T-cell (primary cell): ENCODE data around the gene DNAJC7. TPM values are rescaled to one million over a fixed set of nuclear protein-coding genes. Genes with fewer than 3 reads are reported as not detected.

Experiments
- ATAC-seq, 4 experiments: fragments of 200-7000 bp in 3 of 4; fragments of 150-1000 bp in 1 of 4; cut with Tn5 transposase; replicated peaks in 1 of 4; 1 replicate in 3 of 4; 2 replicates in 1 of 4; pipeline ENCODE4 v1.10.0; 2021; ENCODE audit warnings: moderate library complexity in 3 of 4, mild to moderate bottlenecking in 2 of 4, moderate number of reproducible peaks in 1 of 4
- CTCF ChIA-PET, 2 donors: fragments of 300-600 bp; sonication (Branson Sonifier 250); formaldehyde crosslinking; loops; one replicate each; lab custom pipeline; 2022; ENCODE audit warnings: antibody characterized with exemption in 2 of 2; lab: Charles Lee
- POLR2A ChIA-PET, 2 donors: fragments of 300-600 bp; sonication (Branson Sonifier 250); formaldehyde crosslinking; loops; one replicate each; lab custom pipeline; 2022; ENCODE audit warnings: antibody characterized with exemption in 2 of 2; lab: Charles Lee
- DNase-seq, 35 experiments: peaks; one replicate each; pipeline versions ENCODE4 v3.0.0 to v3.0.0-alpha.2; 2013 to 2023
- H3K27ac ChIP-seq: one replicate; pipeline ENCODE4 v1.5.1; 2013; ENCODE audit warnings: low read length
- H3K27me3 ChIP-seq, 2 experiments: replicated peaks in 1 of 2; 1 replicate in 1 of 2; 2 replicates in 1 of 2; pipeline versions ENCODE4 v1.6.1 to v1.7.0; 2013; ENCODE audit warnings: low read length in 1 of 2, mixed read lengths in 1 of 2; ENCODE audit not compliant: control insufficient read depth in 2 of 2, insufficient read depth in 2 of 2; ENCODE audit errors: extremely low read depth in 1 of 2
- H3K36me3 ChIP-seq, 2 donors: 1 replicate in 1 of 2; 2 replicates in 1 of 2; pipeline versions ENCODE4 v1.6.1 to v1.7.0; 2013; ENCODE audit warnings: low read length in 1 of 2; ENCODE audit not compliant: control insufficient read depth in 2 of 2, insufficient read depth in 1 of 2; ENCODE audit errors: extremely low read depth in 1 of 2
- H3K4me1 ChIP-seq, 2 experiments: 1 replicate in 1 of 2; 2 replicates in 1 of 2; pipeline versions ENCODE4 v1.6.1 to v1.7.0; 2013; ENCODE audit warnings: low read length in 2 of 2, mixed read lengths in 1 of 2; ENCODE audit not compliant: insufficient read depth in 2 of 2, control insufficient read depth in 1 of 2; ENCODE audit errors: extremely low read depth in 1 of 2
- H3K4me3 ChIP-seq, 2 donors: 1 replicate in 1 of 2; 2 replicates in 1 of 2; pipeline versions ENCODE4 v1.5.1 to v1.7.0; 2013; ENCODE audit warnings: mild to moderate bottlenecking in 2 of 2, low read length in 1 of 2, moderate library complexity in 1 of 2; ENCODE audit not compliant: control insufficient read depth in 1 of 2; ENCODE audit errors: extremely low read depth in 1 of 2
- H3K9me3 ChIP-seq: 2 replicates; pipeline ENCODE4 v1.7.0; 2013
- H3K27ac Mint-ChIP-seq, 2 donors: one replicate each; pipeline ENCODE4 v1.8.0; 2020 to 2021; ENCODE audit warnings: mild to moderate bottlenecking in 2 of 2, mixed read lengths in 2 of 2
- H3K27me3 Mint-ChIP-seq, 2 donors: one replicate each; pipeline ENCODE4 v1.8.0; 2021 to 2022; ENCODE audit warnings: mixed read lengths in 2 of 2
- H3K36me3 Mint-ChIP-seq: one replicate; pipeline ENCODE4 v1.8.0; 2021; ENCODE audit warnings: mixed read lengths
- H3K4me1 Mint-ChIP-seq, 3 donors: one replicate each; pipeline ENCODE4 v1.8.0; 2020 to 2022; ENCODE audit warnings: mixed read lengths in 3 of 3, mild to moderate bottlenecking in 1 of 3
- H3K4me3 Mint-ChIP-seq, 3 donors: one replicate each; pipeline ENCODE4 v1.8.0; 2020 to 2022; ENCODE audit warnings: mild to moderate bottlenecking in 3 of 3, mixed read lengths in 3 of 3, moderate library complexity in 3 of 3
- H3K9me3 Mint-ChIP-seq, 3 donors: one replicate each; pipeline ENCODE4 v1.8.0; 2020 to 2022; ENCODE audit warnings: mixed read lengths in 3 of 3
- WGBS: methylation state at CpG from one replicate; pipeline ENCODE4 v1.1.5; 2013; ENCODE audit warnings: missing lambda C conversion rate; ENCODE audit not compliant: insufficient coverage; 5-methylcytosine and 5-hydroxymethylcytosine counted together
- total RNA-seq, 35 experiments: library from RNA in 6 of 35; stranded (reverse) in 6 of 35; fragments of 120-200 nt in 1 of 35; gene quantifications; one replicate each; pipeline versions ENCODE4 v1.2.1 to v1.2.4 and lab custom pipeline; 2013 to 2026

The DNAJC7 gene
- total RNA-seq, 5 donors from 2014 or later (not counting 1 experiment from before 2014, with no cell fraction given): 107 to 129 (median 112) TPM

DNA sequence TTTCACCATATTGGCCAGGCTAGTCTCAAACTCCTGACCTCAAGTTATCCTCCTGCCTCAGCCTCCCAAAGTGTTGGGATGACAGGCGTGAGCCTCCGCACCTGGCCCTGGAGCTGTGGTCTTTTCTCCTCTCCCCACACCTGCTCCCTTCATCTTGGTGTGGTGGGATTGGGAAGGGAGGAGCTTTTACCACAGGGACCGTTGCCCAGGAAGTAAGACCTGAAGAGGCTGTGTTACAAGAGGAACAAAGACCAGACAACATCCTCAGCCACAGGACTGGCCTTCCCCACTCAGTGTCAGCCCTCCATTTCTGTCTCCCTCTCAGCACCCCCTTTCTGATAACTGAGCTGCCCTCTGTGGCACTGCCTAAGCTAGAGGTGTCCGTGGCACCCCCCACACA lies 42.6 kb upstream of the DNAJC7 start:
- no peak overlapping the region for H3K27ac ChIP-seq
- ChIA-PET CTCF (no interaction called here), POLR2A (interaction anchor here in 1 of 2 donors (0.6 kb wide), 1 partner anchor 96 kb away, joined by 5 read pairs; no protein-coding TSS in a partner anchor)
- WGBS: 33% methylated on average over 1 of the region's 4 CpGs
- H3K27me3 ChIP-seq: peaks cover 0 to 49% of the 10 kb centered on the region in 2 experiments
- ATAC-seq: no peak
- Mint-ChIP-seq H3K4me1 (peaks cover 14 to 26% (median 16%) of the 10 kb centered on the region in 3 donors), H3K27ac (no peak overlapping the region), H3K27me3 (peaks cover 6 to 26% of the 10 kb centered on the region in 2 donors), H3K36me3 (no peaks in the 10 kb centered on the region), H3K4me3 (no peak overlapping the region), H3K9me3 (no peaks in the 10 kb centered on the region)
- DNase-seq: no peak
- no peak overlapping the region for H3K4me3 ChIP-seq
- H3K36me3 ChIP-seq: no peaks in the 10 kb centered on the region
- H3K9me3 ChIP-seq: no peaks in the 10 kb centered on the region
- H3K4me1 ChIP-seq: peaks cover 8 to 20% of the 10 kb centered on the region in 2 experiments

- H3K4me3 ChIP-seq: no peak overlapping the region
- ATAC-seq (no peak), DNase-seq (no peak)
- POLR2A ChIA-PET: no interaction called here
- H3K27me3 ChIP-seq: peaks cover 0 to 59% of the 10 kb centered on the region in 2 experiments
- no peak overlapping the region for H3K27ac ChIP-seq
- peaks cover 0 to 9% (median 0%) of the 10 kb centered on the region in 3 donors for H3K4me1 Mint-ChIP-seq
- H3K27ac Mint-ChIP-seq: no peak overlapping the region
- no peaks in the 10 kb centered on the region for H3K9me3 Mint-ChIP-seq
- CTCF ChIA-PET: no interaction called here
- H3K4me3 Mint-ChIP-seq: no peak overlapping the region
- peaks cover 11 to 32% of the 10 kb centered on the region in 2 donors for H3K27me3 Mint-ChIP-seq
- 64% methylated on average over 7 of the region's 7 CpGs for WGBS
- no peaks in the 10 kb centered on the region for H3K9me3 ChIP-seq
- H3K36me3 Mint-ChIP-seq: no peaks in the 10 kb centered on the region
- H3K36me3 ChIP-seq: no peaks in the 10 kb centered on the region
- H3K4me1 ChIP-seq: peaks cover 2 to 3% of the 10 kb centered on the region in 2 experiments
These were observed 40.8 kb upstream of the DNAJC7 start for GRCh38 chr17:42058063-42058462.

DNA sequence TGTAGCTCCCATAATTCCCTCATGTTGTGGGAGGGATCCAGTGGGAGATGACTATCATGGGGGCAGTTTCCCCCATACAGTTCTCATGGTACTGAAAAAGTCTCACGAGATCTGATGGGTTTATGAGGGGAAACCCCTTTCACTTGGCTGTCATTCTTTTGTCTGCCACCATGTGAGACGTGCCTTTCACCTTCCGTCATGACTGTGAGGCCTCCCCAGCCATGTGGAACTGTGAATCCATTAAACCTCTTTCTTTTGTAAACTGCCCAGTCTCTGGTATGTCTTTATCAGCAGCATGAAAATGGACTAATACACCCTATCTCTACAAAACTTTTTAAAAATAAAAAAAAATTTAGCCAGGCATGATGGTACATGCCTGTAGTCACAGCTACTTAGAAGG lies 39.4 kb upstream of the DNAJC7 start:
- Mint-ChIP-seq H3K27me3 (peaks cover 19 to 42% of the 10 kb centered on the region in 2 donors), H3K36me3 (no peaks in the 10 kb centered on the region), H3K9me3 (no peaks in the 10 kb centered on the region), H3K4me1 (peaks cover 0 to 7% (median 1%) of the 10 kb centered on the region in 3 donors), H3K4me3 (no peak overlapping the region), H3K27ac (no peak overlapping the region)
- DNase-seq (no peak), ATAC-seq (no peak)
- H3K4me3 ChIP-seq: no peak overlapping the region
- H3K27ac ChIP-seq: no peak overlapping the region
- H3K36me3 ChIP-seq: no peaks in the 10 kb centered on the region
- WGBS: 69% methylated on average over 2 of the region's 3 CpGs
- POLR2A ChIA-PET: no interaction called here
- no peaks in the 10 kb centered on the region for H3K9me3 ChIP-seq
- CTCF ChIA-PET: interaction anchor here in 1 of 2 donors (0.6 kb wide), 1 partner anchor 476 kb away, joined by 3 read pairs; no protein-coding TSS in a partner anchor
- no peaks in the 10 kb centered on the region for H3K4me1 ChIP-seq
- peaks cover 0 to 55% of the 10 kb centered on the region in 2 experiments for H3K27me3 ChIP-seq

DNA sequence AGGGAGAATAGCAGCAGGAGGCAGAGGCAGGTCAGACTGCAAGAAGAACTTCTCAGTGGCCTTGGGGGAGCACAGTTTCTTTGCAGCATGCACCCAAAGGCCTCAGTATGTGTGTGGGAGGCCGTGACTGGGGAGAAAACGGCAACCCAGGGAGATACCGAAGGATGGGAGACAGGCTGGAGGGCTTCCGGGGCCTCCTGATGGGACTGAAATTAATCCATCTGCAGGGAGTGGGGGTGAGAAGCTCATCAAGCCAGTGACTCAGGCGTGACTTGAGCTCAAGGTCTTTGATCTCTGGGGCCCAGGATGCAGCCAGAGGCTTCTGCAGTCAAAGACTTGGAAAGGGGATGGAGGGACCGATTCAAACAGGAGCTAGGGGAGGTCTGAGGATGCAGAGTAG lies 38.3 kb upstream of the DNAJC7 start:
- Histone ChIP-seq H3K9me3 (no peaks in the 10 kb centered on the region), H3K4me3 (no peak overlapping the region), H3K4me1 (peaks cover 0 to 10% of the 10 kb centered on the region in 2 experiments), H3K36me3 (no peaks in the 10 kb centered on the region), H3K27ac (no peak overlapping the region), H3K27me3 (peaks cover 0 to 66% of the 10 kb centered on the region in 2 experiments)
- DNase-seq: no peak
- CTCF ChIA-PET: interaction anchor here in 1 of 2 donors (0.6 to 0.9 kb wide), 3 partner anchors 10 to 785 kb away, joined by 3 to 4 read pairs (median 3); no protein-coding TSS in a partner anchor
- WGBS: 82% methylated on average over 4 of the region's 6 CpGs
- POLR2A ChIA-PET: no interaction called here
- Mint-ChIP-seq H3K4me1 (peaks cover 5 to 13% (median 10%) of the 10 kb centered on the region in 3 donors), H3K4me3 (no peak overlapping the region), H3K9me3 (no peaks in the 10 kb centered on the region), H3K27ac (no peak overlapping the region), H3K36me3 (no peaks in the 10 kb centered on the region), H3K27me3 (peaks cover 23 to 51% of the 10 kb centered on the region in 2 donors)
- no peak for ATAC-seq

GRCh38 chr17:42055027-42055426 lies 37.8 kb upstream of the DNAJC7 start:
- ChIA-PET CTCF (no interaction called here), POLR2A (interaction anchor here in 1 of 2 donors (0.5 kb wide), 1 partner anchor 55 kb away, joined by 4 read pairs; no protein-coding TSS in a partner anchor)
- no peak overlapping the region for H3K27ac ChIP-seq
- no peak for DNase-seq
- H3K9me3 Mint-ChIP-seq: no peaks in the 10 kb centered on the region
- no CpG with 5 or more reads among the region's 3 CpGs for WGBS
- peaks cover 0 to 68% of the 10 kb centered on the region in 2 experiments for H3K27me3 ChIP-seq
- no peak overlapping the region for H3K4me3 Mint-ChIP-seq
- no peak overlapping the region for H3K4me3 ChIP-seq
- peaks cover 6 to 11% (median 9%) of the 10 kb centered on the region in 3 donors for H3K4me1 Mint-ChIP-seq
- peaks cover 23 to 46% of the 10 kb centered on the region in 2 donors for H3K27me3 Mint-ChIP-seq
- H3K27ac Mint-ChIP-seq: no peak overlapping the region
- ATAC-seq: no peak
- H3K4me1 ChIP-seq: peaks cover 0 to 12% of the 10 kb centered on the region in 2 experiments
- no peaks in the 10 kb centered on the region for H3K36me3 Mint-ChIP-seq
- no peaks in the 10 kb centered on the region for H3K36me3 ChIP-seq
- no peaks in the 10 kb centered on the region for H3K9me3 ChIP-seq

- ChIA-PET CTCF (interaction anchor here in 1 of 2 donors (0.6 kb wide), 1 partner anchor 43 kb away, joined by 7 read pairs; no protein-coding TSS in a partner anchor), POLR2A (no interaction called here)
- Mint-ChIP-seq H3K27me3 (peaks cover 23 to 49% of the 10 kb centered on the region in 2 donors), H3K27ac (no peak overlapping the region), H3K36me3 (no peaks in the 10 kb centered on the region), H3K4me1 (peaks cover 6 to 15% (median 9%) of the 10 kb centered on the region in 3 donors), H3K9me3 (no peaks in the 10 kb centered on the region), H3K4me3 (no peak overlapping the region)
- no peaks in the 10 kb centered on the region for H3K9me3 ChIP-seq
- no peaks in the 10 kb centered on the region for H3K36me3 ChIP-seq
- WGBS: 0% methylated on average over 1 of the region's 12 CpGs
- no peak for DNase-seq
- H3K4me1 ChIP-seq: peaks cover 0 to 15% of the 10 kb centered on the region in 2 experiments
- no peak for ATAC-seq
- H3K4me3 ChIP-seq: no peak overlapping the region
- peaks cover 0 to 68% of the 10 kb centered on the region in 2 experiments for H3K27me3 ChIP-seq
- H3K27ac ChIP-seq: no peak overlapping the region
These were observed 36.7 kb upstream of the DNAJC7 start for GRCh38 chr17:42053731-42054500.
